Keratinocyte (primary cell): ENCODE results near the gene PAX5.

Experiments used
- EZH2 ChIP-seq: IDR thresholded peaks from one replicate; pipeline ENCODE4 v1.6.1; 2012; ENCODE audit warnings: inconsistent platforms, mild to moderate bottlenecking, low read length, moderate library complexity
- TF ChIP-seq, protein P1 (sequence below), 3 experiments: IDR thresholded peaks in 1 of 3; conservative IDR thresholded peaks in 1 of 3; optimal IDR thresholded peaks in 1 of 3; 2 replicates in 2 of 3; 3 replicates in 1 of 3; pipeline versions ENCODE3 to v1.5.1; 2011; ENCODE audit warnings: low read length in 3 of 3, mild to moderate bottlenecking in 3 of 3, moderate library complexity in 2 of 3, control low read depth in 1 of 3, inconsistent platforms in 1 of 3; ENCODE audit not compliant: insufficient read depth in 2 of 3; ENCODE audit errors: extremely low read depth in 1 of 3

DNA sequence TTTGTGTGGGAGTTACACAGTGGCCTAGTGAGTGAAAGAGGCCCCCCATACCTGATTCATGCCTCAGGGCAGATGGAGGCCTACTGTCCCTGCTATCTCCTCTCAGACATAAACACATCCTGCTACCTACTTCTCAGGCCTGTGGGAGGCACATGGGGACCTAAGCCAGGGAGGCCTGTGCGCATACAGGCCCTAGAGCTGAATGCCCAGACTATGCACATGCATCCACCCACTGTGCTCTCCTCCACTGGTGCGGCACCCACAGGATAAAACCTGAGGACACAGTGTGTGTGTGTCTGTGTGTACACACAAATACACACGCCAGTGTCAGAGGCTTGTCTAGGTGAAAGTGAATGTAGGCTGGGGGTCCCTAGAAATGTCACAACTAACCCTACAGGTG, 1.4 kb downstream of the PAX5 start:
- no peak for TF ChIP-seq EZH2
- TF ChIP-seq, protein P1, sequence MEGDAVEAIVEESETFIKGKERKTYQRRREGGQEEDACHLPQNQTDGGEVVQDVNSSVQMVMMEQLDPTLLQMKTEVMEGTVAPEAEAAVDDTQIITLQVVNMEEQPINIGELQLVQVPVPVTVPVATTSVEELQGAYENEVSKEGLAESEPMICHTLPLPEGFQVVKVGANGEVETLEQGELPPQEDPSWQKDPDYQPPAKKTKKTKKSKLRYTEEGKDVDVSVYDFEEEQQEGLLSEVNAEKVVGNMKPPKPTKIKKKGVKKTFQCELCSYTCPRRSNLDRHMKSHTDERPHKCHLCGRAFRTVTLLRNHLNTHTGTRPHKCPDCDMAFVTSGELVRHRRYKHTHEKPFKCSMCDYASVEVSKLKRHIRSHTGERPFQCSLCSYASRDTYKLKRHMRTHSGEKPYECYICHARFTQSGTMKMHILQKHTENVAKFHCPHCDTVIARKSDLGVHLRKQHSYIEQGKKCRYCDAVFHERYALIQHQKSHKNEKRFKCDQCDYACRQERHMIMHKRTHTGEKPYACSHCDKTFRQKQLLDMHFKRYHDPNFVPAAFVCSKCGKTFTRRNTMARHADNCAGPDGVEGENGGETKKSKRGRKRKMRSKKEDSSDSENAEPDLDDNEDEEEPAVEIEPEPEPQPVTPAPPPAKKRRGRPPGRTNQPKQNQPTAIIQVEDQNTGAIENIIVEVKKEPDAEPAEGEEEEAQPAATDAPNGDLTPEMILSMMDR (optimal IDR thresholded peaks at IDR 0.05 in 1 of 3, IDR thresholded peaks at IDR 0.05 in 1 of 3, conservative IDR thresholded peaks at IDR 0.05 in 1 of 3; ENCODE audit: extremely low read depth in 1 of 3, insufficient read depth in 2 of 3, low read length in 3 of 3) = no peak
